HCT116 (cell line): Measurements from ENCODE around the gene BNC2. TPM values are rescaled to one million over a fixed set of nuclear protein-coding genes. Genes with fewer than 3 reads are reported as not detected.
"Not testable (repeated sequence)": the region's sequence is repeated elsewhere in the genome, so short reads cannot be mapped to it uniquely, and the experiment has no call there.

ENCODE experiments used
- ATAC-seq: fragments of 200-7000 bp; cut with Tn5 transposase; 2 replicates; pipeline ENCODE4 v1.9.1; 2020; ENCODE audit warnings: mild to moderate bottlenecking, moderate library complexity
- BruUV-seq: library from RNA; stranded (reverse); fragments of 400-500 nt; replicated peaks from 2 replicates; lab custom pipeline; 2021; lab: Mats Ljungman, UMichigan
- CTCF ChIA-PET: fragments of 300-600 bp; sonication (Branson Sonifier 250); formaldehyde crosslinking; loops from one replicate; lab custom pipeline; 2021; ENCODE audit warnings: antibody characterized with exemption; lab: Charles Lee
- POLR2A ChIA-PET: fragments of 300-600, 350-600 bp; sonication (Branson Sonifier 250); formaldehyde crosslinking; loops from one replicate; lab custom pipeline; 2021; ENCODE audit warnings: antibody characterized with exemption; lab: Charles Lee
- RAD21 ChIA-PET, 2 experiments: fragments of 300-600 bp; sonication (Branson Sonifier 250); formaldehyde crosslinking; loops; one replicate each; lab custom pipeline; 2023; ENCODE audit warnings: low total read pairs in 2 of 2; ENCODE audit not compliant: uncharacterized antibody in 2 of 2, unreplicated experiment in 2 of 2, low non-redundant PET in 1 of 2; lab: Charles Lee
- DNase-seq: peaks from one replicate; pipeline ENCODE4 v3.0.0-alpha.2; 2010; ENCODE audit warnings: low read depth, low spot score
- H2AFZ ChIP-seq: fragments of 200-600 bp; shearing (Covaris generic), sonication (generic); 2 replicates; pipeline ENCODE4 v1.6.1; 2017; ENCODE audit warnings: low read depth, mixed run types, mixed read lengths, antibody characterized with exemption, low read length; ENCODE audit not compliant: poor library complexity, severe bottlenecking
- H3K27ac ChIP-seq: 2 replicates; pipeline ENCODE4 v1.5.1; 2012; ENCODE audit warnings: low read depth, low read length
- H3K27me3 ChIP-seq: fragments of 200-600 bp; sonication (generic); 2 replicates; pipeline ENCODE4 v1.6.1; 2016; ENCODE audit warnings: mixed run types, low read length, mixed read lengths; ENCODE audit not compliant: insufficient read depth
- H3K36me3 ChIP-seq, 2 experiments: fragments of 200-500 bp in 1 of 2; fragments of 200-600 bp in 1 of 2; sonication (Bioruptor generic) in 1 of 2; sonication (generic) in 1 of 2; 2 replicates each; pipeline versions ENCODE4 v1.5.1 to v1.6.1; 2014 to 2016; ENCODE audit warnings: low read length in 2 of 2, inconsistent platforms in 1 of 2, mixed read lengths in 1 of 2, mixed run types in 1 of 2; ENCODE audit not compliant: insufficient read depth in 2 of 2, control insufficient read depth in 1 of 2
- H3K4me1 ChIP-seq, 2 experiments: fragments of 200-600 bp in 1 of 2; sonication (generic) in 1 of 2; 2 replicates each; pipeline versions ENCODE4 v1.5.1 to v1.6.1; 2012 to 2017; ENCODE audit warnings: low read length in 2 of 2, inconsistent platforms in 1 of 2, mild to moderate bottlenecking in 1 of 2, mixed read lengths in 1 of 2, mixed run types in 1 of 2, moderate library complexity in 1 of 2; ENCODE audit not compliant: insufficient read depth in 2 of 2, control insufficient read depth in 1 of 2
- H3K4me2 ChIP-seq: fragments of 200-600 bp; sonication (generic); 2 replicates; pipeline ENCODE4 v1.6.1; 2017; ENCODE audit warnings: mixed run types, low read length, mixed read lengths
- H3K4me3 ChIP-seq, 2 experiments: fragments of 200-600 bp in 1 of 2; sonication (generic) in 1 of 2; replicated peaks in 1 of 2; 2 replicates each; pipeline ENCODE4 v1.5.1; 2011 to 2016; ENCODE audit warnings: low read length in 2 of 2, control low read depth in 1 of 2, low read depth in 1 of 2, mild to moderate bottlenecking in 1 of 2, mixed read lengths in 1 of 2, mixed run types in 1 of 2
- H3K79me2 ChIP-seq: fragments of 200-600 bp; sonication (generic); 2 replicates; pipeline ENCODE4 v1.6.1; 2017; ENCODE audit warnings: mild to moderate bottlenecking, mixed run types, low read length, moderate library complexity, mixed read lengths; ENCODE audit not compliant: insufficient read depth
- H3K9ac ChIP-seq: fragments of 200-600 bp; sonication (generic); 2 replicates; pipeline ENCODE4 v1.6.1; 2016; ENCODE audit warnings: low read length, mixed read lengths
- H3K9me2 ChIP-seq: fragments of 200-600 bp; sonication (generic), shearing (Covaris generic); 2 replicates; pipeline ENCODE4 v1.6.1; 2017; ENCODE audit warnings: mixed run types, mild to moderate bottlenecking, moderate library complexity; ENCODE audit not compliant: insufficient read depth
- H3K9me3 ChIP-seq, 2 experiments: fragments of 200-500 bp in 1 of 2; fragments of 200-600 bp in 1 of 2; sonication (Bioruptor generic) in 1 of 2; sonication (generic) in 1 of 2; 2 replicates each; pipeline ENCODE4 v1.6.1; 2014 to 2017; ENCODE audit warnings: low read length in 2 of 2, mixed read lengths in 2 of 2, inconsistent platforms in 1 of 2, low read depth in 1 of 2, mild to moderate bottlenecking in 1 of 2, mixed run types in 1 of 2, moderate library complexity in 1 of 2; ENCODE audit not compliant: control insufficient read depth in 1 of 2, insufficient read depth in 1 of 2
- H4K20me1 ChIP-seq: fragments of 200-600 bp; sonication (generic), shearing (Covaris generic); 2 replicates; pipeline ENCODE4 v1.6.1; 2017; ENCODE audit warnings: mixed run types, mild to moderate bottlenecking, moderate library complexity; ENCODE audit not compliant: insufficient read depth
- EZH2 ChIP-seq: fragments of 200-600 bp; sonication (generic); IDR thresholded peaks from 2 replicates; pipeline ENCODE4 v1.6.1; 2017; ENCODE audit warnings: antibody characterized with exemption, mixed run types
- FOSL1 ChIP-seq: IDR thresholded peaks from 2 replicates; pipeline ENCODE4 v1.6.1; 2012; ENCODE audit warnings: low read depth
- YY1 ChIP-seq: IDR thresholded peaks from 2 replicates; pipeline ENCODE4 v1.6.1; 2011; ENCODE audit warnings: low read length, low read depth, moderate library complexity, mild to moderate bottlenecking; ENCODE audit not compliant: insufficient replicate concordance; ENCODE audit errors: extremely low read depth
- intact Hi-C: fragments of 100-400 bp; cut with micrococcal nuclease; formaldehyde crosslinking; loops from 2 replicates; pipeline ENCODE4 v1.10.0; 2022
- total RNA-seq: library from RNA; stranded (reverse); gene quantifications from one replicate; pipeline ENCODE4 v1.2.1, GENCODE V29; 2021; ENCODE audit not compliant: unreplicated experiment
- TF ChIP-seq, protein P1 (sequence below): IDR thresholded peaks from 2 replicates; pipeline ENCODE4 v1.6.1; 2012; ENCODE audit warnings: low read depth

Gene BNC2
- total RNA-seq, 1 experiment from 2014 or later, result 0.37 TPM

DNA sequence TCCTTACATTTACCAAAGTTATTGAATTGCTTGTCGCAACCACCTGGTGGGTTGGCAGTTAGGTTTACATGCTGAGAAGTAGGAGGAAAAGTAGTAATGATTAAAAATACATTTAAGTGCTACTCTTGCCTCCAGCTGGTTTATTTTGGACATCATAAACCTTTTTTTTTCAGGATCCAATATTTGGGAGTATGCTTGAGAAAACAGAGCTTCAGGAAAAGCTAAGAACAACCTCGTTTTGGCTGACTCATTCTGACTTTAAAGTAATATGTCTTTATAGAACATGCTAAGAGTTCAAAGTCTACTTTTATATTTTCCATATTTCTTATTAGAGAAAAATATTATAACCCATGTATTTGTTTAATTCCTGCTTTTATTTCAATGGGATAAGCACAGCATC lies 41.7 kb upstream of the BNC2 start (continued):
- TF ChIP-seq, protein P1, sequence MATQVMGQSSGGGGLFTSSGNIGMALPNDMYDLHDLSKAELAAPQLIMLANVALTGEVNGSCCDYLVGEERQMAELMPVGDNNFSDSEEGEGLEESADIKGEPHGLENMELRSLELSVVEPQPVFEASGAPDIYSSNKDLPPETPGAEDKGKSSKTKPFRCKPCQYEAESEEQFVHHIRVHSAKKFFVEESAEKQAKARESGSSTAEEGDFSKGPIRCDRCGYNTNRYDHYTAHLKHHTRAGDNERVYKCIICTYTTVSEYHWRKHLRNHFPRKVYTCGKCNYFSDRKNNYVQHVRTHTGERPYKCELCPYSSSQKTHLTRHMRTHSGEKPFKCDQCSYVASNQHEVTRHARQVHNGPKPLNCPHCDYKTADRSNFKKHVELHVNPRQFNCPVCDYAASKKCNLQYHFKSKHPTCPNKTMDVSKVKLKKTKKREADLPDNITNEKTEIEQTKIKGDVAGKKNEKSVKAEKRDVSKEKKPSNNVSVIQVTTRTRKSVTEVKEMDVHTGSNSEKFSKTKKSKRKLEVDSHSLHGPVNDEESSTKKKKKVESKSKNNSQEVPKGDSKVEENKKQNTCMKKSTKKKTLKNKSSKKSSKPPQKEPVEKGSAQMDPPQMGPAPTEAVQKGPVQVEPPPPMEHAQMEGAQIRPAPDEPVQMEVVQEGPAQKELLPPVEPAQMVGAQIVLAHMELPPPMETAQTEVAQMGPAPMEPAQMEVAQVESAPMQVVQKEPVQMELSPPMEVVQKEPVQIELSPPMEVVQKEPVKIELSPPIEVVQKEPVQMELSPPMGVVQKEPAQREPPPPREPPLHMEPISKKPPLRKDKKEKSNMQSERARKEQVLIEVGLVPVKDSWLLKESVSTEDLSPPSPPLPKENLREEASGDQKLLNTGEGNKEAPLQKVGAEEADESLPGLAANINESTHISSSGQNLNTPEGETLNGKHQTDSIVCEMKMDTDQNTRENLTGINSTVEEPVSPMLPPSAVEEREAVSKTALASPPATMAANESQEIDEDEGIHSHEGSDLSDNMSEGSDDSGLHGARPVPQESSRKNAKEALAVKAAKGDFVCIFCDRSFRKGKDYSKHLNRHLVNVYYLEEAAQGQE, result no peak
- no peak for TF ChIP-seq YY1
- no peak for TF ChIP-seq EZH2
- TF ChIP-seq FOSL1, result no peak

DNA sequence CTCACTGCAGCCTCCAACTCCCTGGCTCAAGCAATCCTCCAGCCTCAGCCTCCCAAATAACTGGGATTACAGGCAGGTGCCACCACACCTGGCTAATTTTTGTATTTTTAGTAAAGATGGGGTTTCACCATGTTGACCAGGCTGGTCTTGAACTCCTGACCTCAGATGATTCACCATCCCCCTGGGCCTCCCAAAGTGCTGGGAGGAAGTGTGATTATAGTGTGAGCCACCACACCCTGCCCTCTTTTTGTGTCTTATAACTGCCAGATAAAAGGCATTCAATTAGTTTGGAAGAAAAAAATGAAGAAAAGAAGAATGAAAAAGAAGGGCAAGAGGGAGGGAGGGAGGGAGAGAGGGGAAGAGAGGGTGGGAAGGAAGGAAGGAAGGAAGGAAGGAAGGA lies 37.7 kb upstream of the BNC2 start:
- H3K9me3 ChIP-seq, intact Hi-C loops, H3K4me2 ChIP-seq, H3K27me3 ChIP-seq, H3K4me1 ChIP-seq, ATAC-seq, BruUV-seq, H3K27ac ChIP-seq, H3K4me3 ChIP-seq, H3K9me2 ChIP-seq, RAD21 ChIA-PET, H2AFZ ChIP-seq, CTCF ChIA-PET, H3K36me3 ChIP-seq, H3K79me2 ChIP-seq, H3K9ac ChIP-seq, POLR2A ChIA-PET, DNase-seq, H4K20me1 ChIP-seq: not testable (repeated sequence)
